GM21825 (cell line): ENCODE results near the gene ADAR.

ENCODE experiments used
- ATAC-seq: cut with Tn5 transposase; IDR thresholded peaks from one replicate; pipeline ENCODE4 v1.9.1; 2021; ENCODE audit warnings: mild to moderate bottlenecking, moderate library complexity; ENCODE audit not compliant: unreplicated experiment

The ADAR gene

DNA sequence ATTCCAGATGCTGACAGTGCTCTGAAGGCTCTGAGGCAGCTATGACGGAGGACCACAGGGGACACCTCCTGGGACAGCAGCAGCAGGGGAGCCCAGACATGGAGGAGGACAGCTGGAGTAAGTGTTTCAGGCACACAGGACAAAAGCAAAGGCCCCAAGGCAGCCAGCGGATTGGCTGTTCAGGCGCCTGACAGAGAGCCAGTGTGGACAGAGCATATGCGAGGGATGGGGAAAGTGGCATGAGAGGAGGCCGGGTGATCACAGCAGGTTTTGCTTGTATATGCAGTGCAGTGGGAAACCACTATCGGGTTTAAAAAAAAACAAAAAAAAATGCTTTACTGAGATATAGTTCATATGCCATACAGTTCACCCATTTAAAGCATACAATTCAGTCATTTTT, 21.3 kb downstream of the ADAR start:
- ATAC-seq, result no peak

DNA sequence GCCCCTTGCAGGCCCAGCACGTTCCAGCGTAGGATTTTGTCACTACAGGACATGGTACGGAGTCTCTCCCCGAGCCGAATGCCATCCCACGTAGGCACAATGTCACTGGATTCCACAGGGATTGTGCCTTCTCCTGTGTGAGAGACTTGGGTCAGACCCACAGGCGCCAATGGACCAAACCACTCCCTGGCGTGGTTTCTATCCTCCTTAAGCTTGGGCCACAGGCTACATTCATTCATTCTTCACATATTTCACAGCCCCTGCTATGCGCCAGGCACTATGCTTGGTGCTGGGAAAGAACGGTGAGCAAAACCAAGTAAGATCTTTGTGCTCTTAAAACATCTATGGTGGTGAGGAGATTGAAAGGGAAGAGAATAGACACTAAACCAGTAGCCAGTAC, 21.8 kb downstream of the ADAR start:
- no peak for ATAC-seq

DNA sequence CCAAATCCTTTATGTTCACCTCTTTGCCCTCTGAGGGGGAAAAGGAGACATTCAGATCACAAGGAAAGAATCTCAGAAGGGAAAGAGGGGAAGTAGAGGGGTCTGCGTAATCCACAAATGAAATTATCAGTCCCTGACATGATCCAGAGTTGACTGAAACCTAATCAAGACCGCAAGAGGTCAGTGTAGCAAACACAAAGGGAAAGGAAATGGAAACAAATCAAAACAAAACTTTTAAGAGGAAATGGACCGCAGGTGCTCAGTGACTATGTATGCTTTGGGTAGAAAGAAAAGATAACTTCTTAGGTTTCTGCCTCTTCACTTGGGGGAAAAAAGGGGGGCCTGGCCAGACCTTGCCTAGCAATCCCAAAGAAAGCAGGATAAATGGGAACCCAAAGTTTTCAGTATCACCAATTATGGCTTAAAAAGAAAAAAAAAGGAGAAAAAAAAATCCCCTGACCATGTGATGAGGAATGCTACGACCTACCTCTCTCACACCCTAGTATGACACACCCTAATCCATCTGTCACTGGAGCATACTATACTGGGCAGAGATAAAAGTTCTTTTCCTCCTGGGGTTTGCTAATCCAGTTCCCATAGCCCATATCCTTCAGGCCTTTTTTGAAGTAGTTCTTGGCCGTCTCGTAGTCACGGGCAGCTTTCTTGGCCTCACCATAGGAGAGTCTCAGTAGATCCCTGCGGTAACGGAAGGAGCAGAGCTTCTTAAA, 23.6 kb downstream of the ADAR start:
- no peak for ATAC-seq

DNA sequence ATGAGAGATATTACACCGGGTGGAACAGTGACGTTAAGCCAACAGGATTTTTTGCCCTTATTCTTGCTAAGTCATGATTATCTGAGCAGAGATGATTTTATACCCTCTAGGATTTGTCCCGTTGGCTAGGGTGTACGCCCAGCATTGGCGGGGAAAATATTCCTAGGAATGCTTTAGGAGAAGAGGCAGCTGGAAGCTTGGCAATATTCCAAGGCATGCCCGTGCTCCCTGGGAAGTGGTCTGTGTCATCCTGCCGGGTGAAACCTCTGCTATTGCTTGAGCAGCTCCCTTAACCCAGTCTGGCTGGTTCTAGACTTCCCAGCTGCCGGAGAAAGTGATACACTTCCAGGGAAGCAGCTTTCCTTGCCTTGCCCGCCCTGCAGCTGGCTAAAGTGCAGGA, 24.2 kb downstream of the ADAR start:
- no peak for ATAC-seq

DNA sequence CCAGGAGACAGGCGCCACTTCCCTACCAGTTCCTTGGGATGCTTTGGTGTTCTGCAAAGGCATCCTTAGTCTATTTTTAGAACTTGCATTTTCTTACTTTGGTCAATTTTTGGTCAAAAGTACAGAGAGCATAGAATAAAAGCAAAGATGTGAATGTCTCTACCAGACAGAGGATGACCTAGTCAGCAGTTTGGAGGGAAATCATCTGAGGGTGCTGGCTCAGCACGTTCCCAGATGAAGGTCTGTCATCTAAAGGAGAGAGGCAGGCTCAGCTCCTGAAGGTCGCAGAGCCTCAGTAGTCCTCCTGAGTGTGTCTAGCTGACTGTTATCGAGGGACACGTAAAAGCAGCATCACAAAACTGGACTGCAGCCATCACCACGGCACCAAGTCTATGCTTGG, 25.1 kb downstream of the ADAR start:
- ATAC-seq, result no peak

DNA sequence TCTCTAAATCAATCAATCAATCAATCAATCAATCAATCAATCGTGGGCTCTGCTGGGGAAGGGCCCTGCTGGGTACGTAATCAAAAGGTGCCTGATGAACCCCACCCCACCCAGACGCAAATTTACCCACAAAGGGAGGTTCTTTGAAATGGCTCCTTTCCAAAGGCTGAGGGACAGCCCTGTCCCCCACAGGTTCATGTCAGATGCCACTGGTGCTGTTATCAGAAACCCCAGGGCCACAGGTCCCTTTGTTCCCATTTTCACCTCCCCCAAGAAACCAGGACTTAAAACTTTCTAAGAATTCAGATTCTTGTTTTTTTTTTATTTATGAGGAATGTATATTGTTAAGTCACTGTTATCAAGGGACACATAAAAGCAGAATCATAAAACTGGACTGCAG, 26.2 kb downstream of the ADAR start:
- no peak for ATAC-seq

DNA sequence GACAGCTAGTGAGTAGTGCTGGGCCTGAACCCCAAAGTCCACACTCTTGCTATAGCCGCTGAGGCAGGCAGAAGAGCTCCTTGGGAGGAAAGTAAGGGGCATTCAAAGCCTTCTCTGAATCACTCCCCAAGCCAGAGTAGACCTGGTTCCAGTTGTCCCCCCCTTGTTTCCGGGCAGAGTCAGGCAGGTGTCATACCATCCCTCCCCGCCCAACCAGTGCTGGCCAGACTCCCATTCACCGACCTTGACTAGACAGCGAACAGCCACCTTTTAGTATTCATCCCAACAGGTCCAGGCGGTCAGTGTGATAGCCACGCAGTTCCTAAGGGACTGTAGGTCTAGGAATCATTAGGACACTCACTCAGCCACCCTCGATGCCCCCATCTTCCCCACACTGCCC, 28.6 kb downstream of the ADAR start:
- no peak for ATAC-seq

DNA sequence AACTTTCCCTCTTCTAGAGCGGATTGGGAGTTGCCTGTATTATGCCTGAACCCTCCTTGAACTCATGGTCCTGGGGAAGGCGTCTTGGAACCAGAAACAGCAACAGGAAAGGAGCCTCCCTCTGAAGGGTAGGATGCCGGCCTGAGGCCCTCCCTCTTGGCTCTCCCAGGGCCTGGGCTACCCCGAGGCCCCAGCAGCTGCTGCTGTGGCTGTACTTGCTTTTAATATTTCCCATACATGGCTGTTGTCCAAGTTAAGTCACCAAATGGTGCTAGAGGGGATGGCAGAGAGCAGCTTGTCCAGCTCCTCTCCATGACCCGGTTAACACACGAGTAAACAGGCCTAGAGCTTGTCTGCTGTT, 29.9 kb downstream of the ADAR start:
- ATAC-seq, result no peak

DNA sequence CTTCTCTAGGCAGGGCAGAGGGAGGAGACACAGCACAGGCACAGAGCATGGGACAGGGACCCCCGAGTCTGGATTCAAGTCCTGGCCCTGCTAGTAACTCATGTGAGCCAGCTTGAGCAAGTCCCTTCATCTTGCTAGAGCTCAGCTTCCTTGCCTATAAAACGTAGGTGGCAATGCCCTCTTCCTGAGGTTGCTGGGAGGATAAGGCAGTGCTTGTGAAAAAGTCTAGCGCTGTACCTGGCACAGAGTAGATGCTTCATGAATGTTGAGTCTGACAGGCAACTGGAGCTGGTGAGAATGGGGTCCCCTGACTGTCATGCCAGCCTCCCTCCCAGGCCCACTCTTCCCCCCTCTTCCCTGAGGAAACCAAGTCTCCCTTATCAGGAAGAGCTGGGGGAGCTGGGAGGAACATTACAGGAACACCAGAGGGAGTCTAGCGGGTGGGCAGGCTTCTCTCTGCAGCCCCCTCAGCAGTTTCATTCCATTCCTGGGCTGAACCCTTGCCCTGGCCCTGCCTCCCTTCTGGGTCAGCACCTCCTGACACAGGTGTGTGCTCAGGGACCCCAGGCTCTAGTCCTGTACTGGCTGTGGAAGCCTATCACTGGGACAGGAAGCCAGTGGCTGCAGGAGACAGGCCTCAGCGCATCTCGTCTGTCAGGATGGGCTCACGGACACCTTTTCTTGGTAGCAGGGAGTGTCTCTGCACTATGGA, 30.5 kb downstream of the ADAR start:
- no peak for ATAC-seq

DNA sequence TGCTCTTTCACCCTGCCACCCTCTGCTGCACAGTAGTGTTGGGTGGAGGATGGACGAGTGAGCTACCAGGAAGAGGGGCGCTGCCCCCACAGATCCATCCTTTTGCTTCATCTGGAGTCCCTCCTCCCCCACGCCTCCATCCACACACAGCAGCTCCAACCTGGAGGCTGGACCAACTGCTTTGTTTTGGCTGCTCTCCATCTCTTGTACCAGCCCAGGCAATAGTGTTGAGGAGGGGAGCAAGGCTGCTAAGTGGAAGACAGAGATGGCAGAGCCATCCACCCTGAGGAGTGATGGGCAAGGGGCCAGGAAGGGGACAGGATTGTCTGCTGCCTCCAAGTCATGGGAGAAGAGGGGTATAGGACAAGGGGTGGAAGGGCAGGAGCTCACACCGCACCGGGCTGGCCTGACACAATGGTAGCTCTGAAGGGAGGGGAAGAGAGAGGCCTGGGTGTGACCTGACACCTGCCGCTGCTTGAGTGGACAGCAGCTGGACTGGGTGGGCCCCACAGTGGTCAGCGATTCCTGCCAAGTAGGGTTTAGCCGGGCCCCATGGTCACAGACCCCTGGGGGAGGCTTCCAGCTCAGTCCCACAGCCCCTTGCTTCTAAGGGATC, 31.9 kb downstream of the ADAR start:
- ATAC-seq, result no peak

DNA sequence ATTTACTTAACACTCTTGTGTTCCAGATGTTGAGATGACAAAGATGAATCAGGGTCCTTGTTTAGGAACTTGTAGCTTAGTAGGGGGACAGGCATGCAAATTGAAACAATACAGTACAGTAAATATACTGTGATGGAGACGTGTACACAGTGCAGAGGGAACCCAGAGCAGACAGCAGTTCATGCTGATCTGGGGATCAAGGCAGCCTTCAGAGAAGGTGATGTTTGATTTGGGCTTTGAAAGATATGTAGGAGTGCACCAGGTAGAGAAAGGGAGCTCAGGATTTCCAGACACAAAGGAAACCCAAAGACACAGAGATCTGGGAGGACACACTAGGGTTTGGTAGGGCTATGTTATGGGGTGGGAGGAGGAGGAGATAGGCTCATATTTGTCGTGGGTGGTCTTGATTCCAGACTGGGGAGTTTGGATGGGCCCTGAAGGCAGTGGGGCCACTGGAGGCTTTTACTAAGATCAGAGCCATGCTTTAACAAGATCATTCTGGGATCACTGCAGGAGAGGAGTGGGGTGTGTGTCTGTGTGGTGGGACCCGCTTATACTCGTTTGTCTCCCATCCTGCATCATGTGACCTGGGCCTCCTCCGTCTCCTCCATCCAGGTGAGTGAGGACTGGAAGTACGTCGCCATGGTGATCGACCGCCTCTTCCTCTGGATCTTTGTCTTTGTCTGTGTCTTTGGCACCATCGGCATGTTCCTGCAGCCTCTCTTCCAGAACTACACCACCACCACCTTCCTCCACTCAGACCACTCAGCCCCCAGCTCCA, 32.6 kb downstream of the ADAR start:
- ATAC-seq, result no peak

DNA sequence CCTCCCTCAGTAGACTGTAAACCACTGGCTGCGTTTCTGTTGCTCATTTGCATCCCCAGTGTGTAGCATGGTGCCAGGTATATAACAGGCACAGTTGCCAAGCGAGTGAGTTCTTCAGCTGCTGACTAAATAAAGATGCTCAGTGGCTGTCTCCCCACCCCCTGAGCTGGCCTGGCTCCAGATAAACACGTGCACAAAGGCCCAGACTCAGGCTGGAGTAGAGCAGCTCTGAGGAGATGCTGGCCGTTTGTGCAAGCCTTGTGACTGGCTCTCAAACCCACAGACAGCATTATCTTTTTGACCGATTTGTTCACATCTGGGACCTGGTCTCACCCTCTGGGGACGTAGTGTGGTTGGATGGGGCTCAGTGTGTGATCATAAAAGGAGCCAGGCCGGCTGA, 33.3 kb downstream of the ADAR start:
- no peak for ATAC-seq

DNA sequence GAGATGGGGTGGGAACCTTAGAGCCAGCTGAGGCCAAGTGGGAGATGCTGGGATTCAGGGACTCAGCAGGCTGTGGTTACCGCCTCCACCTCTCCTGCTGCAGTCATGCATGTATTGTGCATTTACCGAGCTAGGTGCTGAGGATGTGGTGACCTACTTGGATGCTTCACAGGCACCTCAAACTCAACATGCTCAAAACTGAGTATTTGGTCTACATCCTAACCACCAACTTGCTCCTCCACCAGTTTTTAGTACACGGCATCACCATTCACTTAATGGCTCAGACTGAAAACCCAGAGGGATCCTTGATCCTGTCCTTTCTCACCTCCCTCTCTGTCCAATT, 34.8 kb downstream of the ADAR start:
- no peak for ATAC-seq

DNA sequence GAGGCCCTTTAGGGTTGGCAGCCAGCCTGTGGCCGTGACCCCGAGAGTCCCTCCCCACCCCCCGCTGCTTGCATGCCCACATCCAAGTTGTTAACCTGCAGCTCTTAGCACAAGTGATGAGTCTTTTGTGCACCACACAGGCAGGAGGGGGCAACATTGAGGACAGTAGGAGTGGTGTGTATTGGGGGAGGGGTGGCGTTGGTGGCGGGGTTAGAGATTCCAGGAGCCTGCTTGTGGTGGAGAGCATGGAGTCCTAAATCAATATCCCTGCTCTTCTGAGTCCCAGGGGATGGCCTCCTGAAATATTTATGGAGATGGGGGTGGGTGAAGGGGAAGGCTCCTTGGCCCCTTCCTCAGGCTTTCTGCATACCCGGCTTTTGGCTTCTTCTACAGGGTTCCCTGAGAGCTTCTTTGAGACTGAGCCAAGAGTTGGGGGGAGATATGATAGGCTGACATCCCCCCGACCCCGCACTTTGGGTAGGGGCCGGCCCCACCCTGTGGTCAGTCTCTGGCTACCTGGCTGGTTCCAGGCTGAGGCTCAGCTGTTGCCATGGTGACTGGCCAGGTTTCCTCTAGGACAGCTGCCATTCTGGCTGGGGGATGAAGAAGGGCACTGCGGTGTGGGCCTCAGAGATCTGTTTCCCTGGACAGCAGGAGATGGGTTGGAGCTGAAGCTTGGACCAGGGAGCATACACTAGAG, 35.4 kb downstream of the ADAR start:
- ATAC-seq, result no peak

DNA sequence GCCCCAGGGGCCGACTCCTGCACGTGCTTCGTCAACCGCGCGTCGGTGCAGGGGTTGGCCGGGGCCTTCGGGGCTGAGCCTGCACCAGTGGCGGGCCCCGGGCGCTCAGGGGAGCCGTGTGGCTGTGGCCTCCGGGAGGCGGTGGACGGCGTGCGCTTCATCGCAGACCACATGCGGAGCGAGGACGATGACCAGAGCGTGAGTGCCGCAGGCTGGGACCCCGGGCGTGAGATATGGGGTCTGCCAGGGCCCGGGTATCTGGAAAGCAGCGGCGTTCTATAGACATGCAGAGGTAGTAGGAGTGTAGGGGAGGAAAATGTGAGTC, 36.1 kb downstream of the ADAR start:
- no peak for ATAC-seq

DNA sequence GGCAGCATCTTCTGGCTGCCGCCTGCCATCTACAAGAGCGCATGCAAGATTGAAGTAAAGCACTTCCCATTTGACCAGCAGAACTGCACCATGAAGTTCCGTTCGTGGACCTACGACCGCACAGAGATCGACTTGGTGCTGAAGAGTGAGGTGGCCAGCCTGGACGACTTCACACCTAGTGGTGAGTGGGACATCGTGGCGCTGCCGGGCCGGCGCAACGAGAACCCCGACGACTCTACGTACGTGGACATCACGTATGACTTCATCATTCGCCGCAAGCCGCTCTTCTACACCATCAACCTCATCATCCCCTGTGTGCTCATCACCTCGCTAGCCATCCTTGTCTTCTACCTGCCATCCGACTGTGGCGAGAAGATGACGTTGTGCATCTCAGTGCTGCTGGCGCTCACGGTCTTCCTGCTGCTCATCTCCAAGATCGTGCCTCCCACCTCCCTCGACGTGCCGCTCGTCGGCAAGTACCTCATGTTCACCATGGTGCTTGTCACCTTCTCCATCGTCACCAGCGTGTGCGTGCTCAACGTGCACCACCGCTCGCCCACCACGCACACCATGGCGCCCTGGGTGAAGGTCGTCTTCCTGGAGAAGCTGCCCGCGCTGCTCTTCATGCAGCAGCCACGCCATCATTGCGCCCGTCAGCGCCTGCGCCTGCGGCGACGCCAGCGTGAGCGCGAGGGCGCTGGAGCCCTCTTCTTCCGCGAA, 36.6 kb downstream of the ADAR start:
- no peak for ATAC-seq

DNA sequence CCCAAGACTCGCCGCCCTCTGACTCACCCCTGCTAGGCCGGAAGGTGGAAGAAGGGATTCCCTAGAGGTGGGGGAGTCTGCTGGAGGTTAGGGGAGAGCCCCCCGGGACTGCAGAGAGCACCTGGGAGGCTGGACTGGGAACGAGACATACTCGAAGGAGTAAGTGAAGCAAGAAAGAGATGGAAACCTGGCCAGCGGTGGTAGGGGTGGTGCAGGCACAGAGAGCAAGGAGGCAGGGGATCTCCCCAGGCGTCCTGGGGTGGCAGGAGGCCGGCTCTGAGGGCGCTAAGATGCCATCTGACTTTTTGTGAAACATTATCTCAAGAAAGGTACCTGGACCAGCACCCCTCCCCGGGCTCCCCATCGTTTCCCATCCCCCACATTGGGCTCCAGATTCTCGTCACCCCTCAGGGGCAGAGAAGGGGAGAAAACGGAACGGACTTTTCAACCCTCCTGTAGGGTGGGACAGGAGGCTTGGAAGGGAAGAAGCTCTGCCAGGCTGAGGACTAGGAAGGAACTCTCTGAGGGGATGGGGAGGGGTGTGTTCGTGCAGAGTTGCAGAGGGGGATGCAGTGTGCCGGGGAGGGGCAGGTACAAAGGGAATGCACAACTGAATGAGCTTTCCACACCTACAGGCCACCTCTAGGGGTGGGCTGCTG, 39.7 kb downstream of the ADAR start:
- ATAC-seq, result no peak

DNA sequence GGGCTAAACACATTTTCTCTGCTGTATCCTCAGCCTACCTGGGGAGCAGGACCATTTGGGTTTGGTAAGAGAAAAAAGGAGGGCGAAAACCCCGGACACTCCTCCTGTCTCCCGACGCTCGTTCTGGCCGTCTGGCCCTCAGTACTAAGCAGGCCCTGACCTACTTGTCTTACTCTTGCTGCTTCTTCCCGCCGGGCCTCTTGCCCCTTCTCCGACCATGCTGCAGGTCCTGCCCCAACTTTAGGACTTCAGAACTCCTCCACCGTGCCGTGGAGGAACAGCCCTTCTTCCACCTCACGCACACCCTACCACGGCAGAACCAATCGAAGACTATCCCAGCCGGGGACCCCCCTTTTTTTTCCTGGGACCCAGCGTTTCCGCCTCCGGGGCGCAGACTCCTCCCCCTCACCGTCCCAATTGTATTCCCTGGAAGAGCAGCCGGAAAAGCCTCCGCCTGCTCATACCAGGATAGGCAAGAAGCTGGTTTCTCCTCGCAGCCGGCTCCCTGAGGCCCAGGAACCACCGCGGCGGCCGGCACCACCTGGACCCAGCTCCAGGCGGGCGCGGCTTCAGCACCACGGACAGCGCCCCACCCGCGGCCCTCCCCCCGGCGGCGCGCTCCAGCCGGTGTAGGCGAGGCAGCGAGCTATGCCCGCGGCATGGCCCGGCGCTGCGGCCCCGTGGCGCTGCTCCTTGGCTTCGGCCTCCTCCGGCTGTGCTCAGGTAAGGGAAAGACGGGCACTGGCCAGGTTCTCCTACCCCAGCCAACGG, 40.4 kb downstream of the ADAR start, which contains the start of gene CHRNB2:
CHRNB2 (plus strand) TSS at position 393 of the 771 bp plus-strand sequence; CDS start at position 660, 267 bp downstream.
- peak; percentile 65 for ATAC-seq

DNA sequence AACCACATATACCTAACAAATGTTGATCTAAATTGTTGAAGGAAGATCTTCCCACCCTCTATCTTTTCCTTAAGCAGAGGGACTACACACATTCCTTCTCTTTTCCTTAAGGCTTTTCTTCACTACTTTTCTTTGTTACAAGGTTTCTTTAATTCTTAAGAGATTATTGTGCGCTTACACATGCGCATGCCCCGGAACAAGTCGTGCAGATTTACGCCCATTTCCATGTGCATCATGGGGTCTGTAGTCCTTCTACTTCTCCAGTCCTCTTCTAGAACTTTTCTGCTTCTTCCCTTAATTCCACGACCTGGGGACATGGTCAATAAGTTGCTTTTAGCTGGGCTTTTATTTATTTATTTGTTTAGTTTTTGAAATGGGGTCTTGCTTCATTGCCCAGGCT, 42.1 kb downstream of the ADAR start:
- ATAC-seq, result no peak
